GM21619 (cell line): Measurements from ENCODE around the gene ZNF764.
"Not testable (repeated sequence)": the region's sequence is repeated elsewhere in the genome, so short reads cannot be mapped to it uniquely, and the experiment has no call there.

Experiments
- ATAC-seq: cut with Tn5 transposase; IDR thresholded peaks from one replicate; pipeline ENCODE4 v1.9.1; 2021; ENCODE audit not compliant: unreplicated experiment

The ZNF764 gene

GRCh38 chr16:30527635-30528178 is 30.5 kb downstream of the ZNF764 start:
- ATAC-seq = no peak

- ATAC-seq = peak; percentile 69
Observed at GRCh38 chr16:30526823-30527634, 31.1 kb downstream of the ZNF764 start.

GRCh38 chr16:30526137-30526822 is 31.9 kb downstream of the ZNF764 start, which contains the start of gene ZNF768:
Gene ZNF768 (minus strand): TSS chr16:30526566. CDS start chr16:30526413, 153 bp downstream.
- peak; percentile 27 for ATAC-seq

GRCh38 chr16:30525844-30526136 is 32.4 kb downstream of the ZNF764 start:
- ATAC-seq = no peak

- no peak for ATAC-seq
Observed at GRCh38 chr16:30524575-30525568, 33.3 kb downstream of the ZNF764 start.

GRCh38 chr16:30523768-30524574 is 34.2 kb downstream of the ZNF764 start:
- no peak for ATAC-seq

- not testable (repeated sequence) for ATAC-seq
Observed at GRCh38 chr16:30522702-30523463, 35.3 kb downstream of the ZNF764 start.

- no peak for ATAC-seq
Observed at GRCh38 chr16:30521873-30522641, 36.1 kb downstream of the ZNF764 start.

GRCh38 chr16:30521476-30521872 is 36.7 kb downstream of the ZNF764 start:
- ATAC-seq = no peak

GRCh38 chr16:30519120-30520049 is 38.8 kb downstream of the ZNF764 start:
- ATAC-seq = no peak

- no peak for ATAC-seq
Observed at GRCh38 chr16:30518552-30518951, 39.6 kb downstream of the ZNF764 start.

- no peak for ATAC-seq
Observed at GRCh38 chr16:30515275-30515674, 42.9 kb downstream of the ZNF764 start.

- ATAC-seq = no peak
Observed at GRCh38 chr16:30511509-30511908, 46.7 kb downstream of the ZNF764 start.

- no peak for ATAC-seq
Observed at GRCh38 chr16:30510376-30510938, 47.7 kb downstream of the ZNF764 start.

GRCh38 chr16:30509081-30509765 is 49.0 kb downstream of the ZNF764 start:
- ATAC-seq = no peak
